Activated T-cell treated with anti-CD3 and anti-CD28 coated beads for 24 hours (primary cell): ENCODE measurements around the gene RSPH1.
A peak's percentile ranks its signal among the peaks of the same experiment; 100 is the strongest.

ENCODE experiments used
- DNase-seq: peaks from one replicate; pipeline ENCODE4 v3.0.0-alpha.2; 2020; ENCODE audit warnings: low read depth

RSPH1 gene

DNA sequence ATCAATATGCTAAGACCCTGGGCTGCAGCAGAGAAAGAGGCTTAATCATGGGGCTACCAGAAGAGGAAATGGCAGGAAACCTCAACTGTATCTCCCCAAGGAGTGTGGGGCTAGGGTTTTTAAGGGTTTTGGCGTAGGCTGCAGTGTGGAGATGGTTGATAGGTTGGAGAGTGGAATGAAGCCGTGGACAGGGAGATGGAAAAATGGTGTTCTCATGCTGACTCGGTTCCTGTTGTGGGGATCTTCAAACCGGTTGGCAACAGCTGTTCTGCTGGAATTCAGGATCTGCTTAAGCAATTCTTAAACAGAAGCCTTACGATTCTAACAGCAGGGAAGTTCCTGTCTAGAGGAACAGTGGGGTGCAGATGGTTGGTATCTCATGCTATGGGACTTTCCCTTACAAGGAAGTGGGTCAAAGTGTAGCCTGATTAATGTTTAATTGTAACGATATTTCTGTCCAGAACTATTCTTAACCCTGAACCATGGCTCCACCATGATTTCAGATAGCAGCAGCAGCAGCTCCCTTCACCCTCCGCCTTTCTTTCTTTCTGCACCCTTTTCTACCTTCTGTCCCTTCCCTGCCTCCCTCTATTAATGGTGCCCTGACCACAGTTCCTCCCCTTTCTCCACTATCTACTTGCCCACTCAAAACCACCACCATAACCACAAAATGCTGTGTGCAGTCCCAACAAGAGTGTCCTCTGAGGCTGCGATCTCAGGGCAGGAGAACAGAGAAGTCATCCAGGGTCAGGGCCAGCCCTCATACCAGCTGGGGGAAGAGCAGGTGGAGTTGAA lies 30.8 kb downstream of the RSPH1 start:
- DNase-seq = no peak

DNA sequence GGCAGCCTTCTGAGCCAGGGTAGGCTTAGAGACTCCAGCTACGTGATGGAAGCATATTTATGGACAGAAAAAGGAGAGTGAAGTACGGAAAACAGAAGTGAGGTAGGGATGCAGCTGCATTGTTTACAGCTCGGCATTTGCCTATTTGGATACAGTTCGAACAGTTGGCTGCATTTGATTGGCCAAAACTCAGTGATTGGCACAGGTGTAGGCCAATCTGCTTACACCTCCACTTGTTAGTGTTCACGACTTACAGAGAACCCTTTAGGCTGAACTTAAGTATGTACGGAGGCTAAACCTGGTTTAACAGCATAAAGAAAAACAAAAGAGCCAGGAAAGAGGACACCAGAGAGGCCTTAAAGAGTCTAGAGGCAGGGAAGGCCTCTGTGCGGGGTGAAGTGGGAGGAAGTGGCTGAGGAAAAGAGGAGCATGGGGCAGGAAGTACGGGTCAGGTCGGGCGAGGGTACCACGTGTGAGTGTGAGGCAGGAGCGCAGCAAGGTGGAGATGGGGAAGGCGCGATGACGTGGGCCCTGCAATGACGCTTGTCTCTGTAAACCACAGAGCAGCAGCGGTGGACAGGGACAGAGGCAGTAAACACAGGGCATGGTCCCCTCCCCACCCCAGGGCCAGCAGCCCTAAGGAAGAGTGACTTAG lies 32.0 kb downstream of the RSPH1 start:
- peak; percentile 49 for DNase-seq

GRCh38 chr21:42461881-42462877 lies 33.8 kb downstream of the RSPH1 start:
- no peak for DNase-seq

GRCh38 chr21:42461185-42461520 lies 34.9 kb downstream of the RSPH1 start:
- DNase-seq = no peak

GRCh38 chr21:42460391-42461184 lies 35.4 kb downstream of the RSPH1 start:
- no peak for DNase-seq

- DNase-seq = no peak
These were observed 36.3 kb downstream of the RSPH1 start for GRCh38 chr21:42459546-42460215.

- no peak for DNase-seq
These were observed 37.0 kb downstream of the RSPH1 start for GRCh38 chr21:42459082-42459460.

GRCh38 chr21:42456457-42456856 lies 39.6 kb downstream of the RSPH1 start:
- peak; percentile 48 for DNase-seq

- no peak for DNase-seq
These were observed 40.1 kb downstream of the RSPH1 start for GRCh38 chr21:42455754-42456440.

DNA sequence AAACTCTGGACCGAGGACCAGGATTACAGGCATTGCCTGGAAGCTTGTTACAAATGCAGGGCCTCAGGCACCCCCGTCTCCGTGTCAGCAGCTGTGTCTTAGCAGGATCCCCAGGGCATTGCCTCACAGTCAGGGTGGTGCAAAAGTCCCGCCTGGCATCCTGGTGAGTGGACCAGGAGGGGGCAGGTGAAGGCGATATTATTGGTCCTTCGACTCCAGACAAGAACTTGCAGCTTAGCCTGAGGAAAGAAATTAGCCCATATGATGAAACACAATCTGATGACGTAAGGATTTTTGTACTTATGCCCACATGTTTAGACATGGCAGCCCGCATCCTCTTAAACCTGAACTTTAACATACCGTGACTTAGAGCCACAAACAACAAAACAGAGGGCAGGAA lies 40.8 kb downstream of the RSPH1 start:
- DNase-seq = no peak

DNA sequence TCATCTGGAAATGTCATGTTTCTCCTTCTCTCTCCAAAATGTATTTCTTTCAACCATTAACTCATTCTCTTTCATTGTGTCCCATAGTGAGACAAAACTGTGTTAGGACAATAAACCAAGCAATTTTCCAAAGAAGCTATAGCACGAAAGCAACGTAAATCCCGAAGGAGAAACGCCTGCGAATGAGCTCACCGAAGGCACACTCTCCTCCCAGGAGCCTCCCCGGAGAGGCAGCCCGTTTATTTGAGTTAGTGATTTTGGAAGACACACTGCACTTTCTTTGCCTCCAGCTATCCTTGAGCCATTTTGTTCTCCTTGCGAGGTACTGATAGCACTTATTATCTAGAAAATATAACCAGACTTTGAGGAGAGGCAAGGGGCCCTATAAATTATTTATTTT lies 41.2 kb downstream of the RSPH1 start:
- no peak for DNase-seq

- DNase-seq = no peak
These were observed 41.9 kb downstream of the RSPH1 start for GRCh38 chr21:42453986-42454570.

DNA sequence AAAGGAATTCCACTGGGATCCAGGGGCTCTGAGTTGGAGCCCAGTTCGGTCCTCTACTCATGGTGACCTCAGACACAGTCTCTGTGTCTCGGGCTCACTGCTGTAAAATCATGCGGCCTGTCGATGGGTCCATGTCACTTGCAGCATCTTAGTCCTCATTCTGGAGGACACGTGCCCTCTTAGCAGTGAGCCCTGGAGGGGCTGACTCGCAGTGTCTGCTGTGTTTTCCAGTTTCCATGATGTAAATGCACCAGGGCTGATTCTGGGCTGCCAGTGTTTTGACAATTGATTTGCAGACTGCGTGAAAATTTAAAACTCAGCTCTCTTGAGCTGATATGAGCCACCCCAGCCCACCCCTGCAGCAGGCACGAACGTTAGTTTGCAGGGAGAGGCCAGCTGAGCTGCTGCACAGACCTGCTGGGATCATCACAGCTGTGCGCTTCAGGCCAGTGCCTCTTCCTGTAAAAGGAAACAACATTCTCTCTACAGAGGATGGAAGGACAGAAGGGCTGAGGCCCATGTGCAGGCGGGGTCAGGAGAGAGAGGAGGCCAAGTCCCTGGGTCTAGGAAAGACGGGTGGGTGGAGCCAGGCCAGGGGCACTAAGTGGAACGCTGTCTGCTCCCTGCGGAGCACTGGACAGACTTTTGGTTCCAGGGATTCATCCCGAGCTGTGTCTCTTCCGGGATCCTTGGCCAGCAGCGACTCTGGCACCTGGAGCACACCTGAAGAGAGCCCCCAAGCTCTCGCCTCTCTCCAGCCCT lies 42.6 kb downstream of the RSPH1 start:
- no peak for DNase-seq

- DNase-seq = no peak
These were observed 43.4 kb downstream of the RSPH1 start for GRCh38 chr21:42452401-42453223.

DNA sequence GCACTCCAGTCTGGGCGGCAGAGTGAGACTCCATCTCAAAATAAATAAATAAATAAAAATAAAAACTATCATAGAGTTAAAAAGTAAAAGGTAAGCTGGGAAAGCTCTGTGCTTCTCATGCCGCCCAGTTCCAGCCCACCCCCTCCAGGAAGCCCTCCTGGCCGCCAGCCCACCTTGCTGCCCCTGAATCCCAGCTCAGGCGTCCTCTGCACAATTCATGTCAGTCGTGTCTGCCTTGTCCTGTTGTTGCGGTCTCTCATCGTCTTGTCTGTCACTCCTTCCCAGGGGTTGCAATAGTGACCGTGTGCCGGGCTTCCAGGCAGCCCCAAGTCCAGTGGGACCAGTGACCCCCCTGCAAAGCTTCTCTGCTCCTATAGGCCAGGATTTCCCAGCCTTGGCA lies 44.1 kb downstream of the RSPH1 start:
- DNase-seq = no peak

GRCh38 chr21:42448686-42449085 lies 47.3 kb downstream of the RSPH1 start:
- DNase-seq = no peak

DNA sequence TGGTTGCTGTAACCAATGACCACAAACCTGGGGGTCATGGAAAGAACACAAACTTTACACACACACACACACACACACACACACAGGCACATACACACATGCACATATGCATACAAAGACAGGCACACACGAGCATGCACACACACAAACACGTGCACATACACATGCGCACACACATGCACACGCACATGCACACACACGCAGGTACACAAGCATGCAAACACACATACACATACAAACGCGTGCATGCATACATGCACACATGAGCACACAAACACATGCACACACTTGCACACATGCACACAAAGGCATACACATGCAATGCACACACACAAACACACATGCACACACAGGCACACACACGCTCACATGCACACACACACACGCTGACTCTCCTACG lies 48.3 kb downstream of the RSPH1 start:
- no peak for DNase-seq

DNA sequence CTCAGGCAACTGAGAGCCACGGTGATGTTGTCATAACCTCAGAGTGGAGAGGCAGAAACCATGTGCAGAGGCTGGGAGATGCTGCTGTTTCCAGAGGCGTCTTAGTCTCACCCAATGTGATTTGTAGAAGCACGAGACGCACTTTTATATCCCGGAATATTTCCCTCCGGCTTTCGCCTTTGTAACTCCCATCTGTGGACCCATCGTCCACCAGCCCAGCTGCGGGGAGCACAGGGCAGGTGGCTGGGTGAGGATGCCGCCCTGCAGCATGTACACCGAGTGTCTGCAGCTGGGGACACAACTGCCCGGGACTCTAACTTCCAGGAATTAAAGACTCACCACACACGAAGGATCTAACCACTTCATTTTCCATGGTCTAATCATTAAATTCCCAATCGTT lies 48.8 kb downstream of the RSPH1 start:
- DNase-seq = no peak

- DNase-seq = no peak
These were observed 49.5 kb downstream of the RSPH1 start for GRCh38 chr21:42446531-42446930.
